Fibroblast of lung (primary cell): Measurements from ENCODE around the gene PTOV1. TPM values are rescaled to one million over a fixed set of nuclear protein-coding genes. Genes with fewer than 3 reads are reported as not detected.

Experiments
- DNase-seq, 2 donors: peaks; one replicate each; pipeline versions ENCODE4 v3.0.0 to v3.0.0-alpha.2; 2010; ENCODE audit warnings: low read depth in 2 of 2
- H2AFZ ChIP-seq: 2 replicates; pipeline ENCODE4 v1.5.1; 2012; ENCODE audit warnings: low read length, control low read depth, inconsistent platforms
- H3K27ac ChIP-seq: 2 replicates; pipeline ENCODE4 v1.5.1; 2011; ENCODE audit warnings: low read length, control low read depth; ENCODE audit not compliant: insufficient read depth
- H3K27me3 ChIP-seq: 2 replicates; pipeline ENCODE4 v1.5.1; 2011; ENCODE audit warnings: mild to moderate bottlenecking, low read length; ENCODE audit not compliant: control insufficient read depth, insufficient read depth
- H3K36me3 ChIP-seq: 2 replicates; pipeline ENCODE4 v1.5.1; 2011; ENCODE audit warnings: low read length; ENCODE audit not compliant: control insufficient read depth, insufficient read depth
- H3K4me1 ChIP-seq: 2 replicates; pipeline ENCODE4 v1.5.1; 2011; ENCODE audit warnings: low read length; ENCODE audit not compliant: control insufficient read depth, insufficient read depth; ENCODE audit errors: extremely low read depth
- H3K4me2 ChIP-seq: 2 replicates; pipeline ENCODE4 v1.5.1; 2011; ENCODE audit warnings: low read length, control low read depth; ENCODE audit not compliant: insufficient read depth; ENCODE audit errors: extremely low read depth
- H3K4me3 ChIP-seq, 4 experiments: fragments of 200-600 bp in 1 of 4; sonication (generic) in 1 of 4; replicated peaks in 1 of 4; 2 replicates each; pipeline ENCODE4 v1.5.1; 2011 to 2016; ENCODE audit warnings: low read length in 4 of 4, low read depth in 3 of 4, mild to moderate bottlenecking in 3 of 4, control low read depth in 2 of 4, inconsistent platforms in 1 of 4, mixed read lengths in 1 of 4; ENCODE audit not compliant: insufficient read depth in 1 of 4; ENCODE audit errors: control extremely low read depth in 1 of 4
- H3K79me2 ChIP-seq: 2 replicates; pipeline ENCODE4 v1.5.1; 2012; ENCODE audit warnings: mild to moderate bottlenecking, low read length, inconsistent platforms; ENCODE audit not compliant: control insufficient read depth, insufficient read depth
- H3K9ac ChIP-seq: 2 replicates; pipeline ENCODE4 v1.5.1; 2011; ENCODE audit warnings: mild to moderate bottlenecking, low read length, control low read depth; ENCODE audit not compliant: insufficient read depth
- H3K9me3 ChIP-seq: 2 replicates; pipeline ENCODE4 v1.5.1; 2012; ENCODE audit warnings: low read depth, low read length; ENCODE audit not compliant: control insufficient read depth, insufficient read depth
- H4K20me1 ChIP-seq: 2 replicates; pipeline ENCODE4 v1.5.1; 2011; ENCODE audit warnings: low read length; ENCODE audit not compliant: control insufficient read depth, insufficient read depth; ENCODE audit errors: extremely low read depth
- EZH2 ChIP-seq: IDR thresholded peaks from 2 replicates; pipeline ENCODE4 v1.5.1; 2012; ENCODE audit warnings: low read length, control low read depth, mild to moderate bottlenecking; ENCODE audit errors: missing control alignments
- polyA plus RNA-seq, 2 donors: library from polyadenylated mRNA; depleted of rRNA in 1 of 2; stranded (reverse) in 1 of 2; unstranded in 1 of 2; fragments of >200 nt; gene quantifications; 2 replicates each; pipeline ENCODE4 v1.2.1, GENCODE V29; 2011 to 2012; ENCODE audit warnings: missing spikeins in 1 of 2
- total RNA-seq: library from RNA; depleted of rRNA; stranded (reverse); fragments of >200 nt; gene quantifications from 2 replicates; pipeline ENCODE4 v1.2.1, GENCODE V29; 2014
- TF ChIP-seq, protein P1 (sequence below), 2 donors: IDR thresholded peaks in 1 of 2; conservative IDR thresholded peaks in 1 of 2; 1 replicate in 1 of 2; 2 replicates in 1 of 2; pipeline ENCODE4 v1.5.1; 2011 to 2012; ENCODE audit warnings: low read length in 2 of 2, control low read depth in 1 of 2, inconsistent platforms in 1 of 2, low read depth in 1 of 2, mild to moderate bottlenecking in 1 of 2

Gene PTOV1
- total and polyA plus RNA-seq, 2 donors (not counting 1 experiment from before 2014, with no cell fraction given) = 41.1 to 56.0 TPM

- Histone ChIP-seq H4K20me1 (no peaks in the 10 kb centered on the region), H3K4me2 (peak overlapping the region; percentile 35), H3K4me3 (peak overlapping the region in 1 of 4 experiments; percentile 7), H3K27ac (no peak overlapping the region), H3K9ac (no peak overlapping the region), H3K27me3 (no peaks in the 10 kb centered on the region), H3K4me1 (peaks cover 4% of the 10 kb centered on the region), H2AFZ (no peak overlapping the region), H3K9me3 (no peaks in the 10 kb centered on the region), H3K36me3 (peaks cover 36% of the 10 kb centered on the region), H3K79me2 (no peaks in the 10 kb centered on the region)
- no peak for DNase-seq
- TF ChIP-seq EZH2 = no peak
- TF ChIP-seq, protein P1, sequence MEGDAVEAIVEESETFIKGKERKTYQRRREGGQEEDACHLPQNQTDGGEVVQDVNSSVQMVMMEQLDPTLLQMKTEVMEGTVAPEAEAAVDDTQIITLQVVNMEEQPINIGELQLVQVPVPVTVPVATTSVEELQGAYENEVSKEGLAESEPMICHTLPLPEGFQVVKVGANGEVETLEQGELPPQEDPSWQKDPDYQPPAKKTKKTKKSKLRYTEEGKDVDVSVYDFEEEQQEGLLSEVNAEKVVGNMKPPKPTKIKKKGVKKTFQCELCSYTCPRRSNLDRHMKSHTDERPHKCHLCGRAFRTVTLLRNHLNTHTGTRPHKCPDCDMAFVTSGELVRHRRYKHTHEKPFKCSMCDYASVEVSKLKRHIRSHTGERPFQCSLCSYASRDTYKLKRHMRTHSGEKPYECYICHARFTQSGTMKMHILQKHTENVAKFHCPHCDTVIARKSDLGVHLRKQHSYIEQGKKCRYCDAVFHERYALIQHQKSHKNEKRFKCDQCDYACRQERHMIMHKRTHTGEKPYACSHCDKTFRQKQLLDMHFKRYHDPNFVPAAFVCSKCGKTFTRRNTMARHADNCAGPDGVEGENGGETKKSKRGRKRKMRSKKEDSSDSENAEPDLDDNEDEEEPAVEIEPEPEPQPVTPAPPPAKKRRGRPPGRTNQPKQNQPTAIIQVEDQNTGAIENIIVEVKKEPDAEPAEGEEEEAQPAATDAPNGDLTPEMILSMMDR (conservative IDR thresholded peaks at IDR 0.05 in 1 of 2, IDR thresholded peaks at IDR 0.05 in 1 of 2; ENCODE audit: low read depth in 1 of 2, low read length in 2 of 2) = no peak
Observed at GRCh38 chr19:49802836-49803528, 48.0 kb upstream of the PTOV1 start.

DNA sequence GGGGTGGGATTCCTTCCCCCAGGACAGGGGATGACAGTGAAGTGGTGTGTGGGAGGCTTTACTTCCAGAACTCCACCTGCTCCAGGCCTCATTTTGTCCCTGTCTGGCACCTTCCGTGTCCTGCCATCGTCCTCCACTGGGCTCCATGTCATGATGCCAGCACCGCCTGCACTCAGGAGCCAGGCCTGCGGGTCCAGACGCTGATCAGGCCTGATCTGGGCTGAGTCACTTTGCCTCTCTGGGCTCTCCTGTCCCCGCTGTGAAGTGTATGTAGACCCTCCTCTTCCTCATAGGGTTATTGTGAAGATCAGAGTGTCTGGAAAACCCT is 47.5 kb upstream of the PTOV1 start:
- Histone ChIP-seq H3K4me3 (no peak overlapping the region), H3K36me3 (peaks cover 36% of the 10 kb centered on the region)
- DNase-seq = no peak

DNA sequence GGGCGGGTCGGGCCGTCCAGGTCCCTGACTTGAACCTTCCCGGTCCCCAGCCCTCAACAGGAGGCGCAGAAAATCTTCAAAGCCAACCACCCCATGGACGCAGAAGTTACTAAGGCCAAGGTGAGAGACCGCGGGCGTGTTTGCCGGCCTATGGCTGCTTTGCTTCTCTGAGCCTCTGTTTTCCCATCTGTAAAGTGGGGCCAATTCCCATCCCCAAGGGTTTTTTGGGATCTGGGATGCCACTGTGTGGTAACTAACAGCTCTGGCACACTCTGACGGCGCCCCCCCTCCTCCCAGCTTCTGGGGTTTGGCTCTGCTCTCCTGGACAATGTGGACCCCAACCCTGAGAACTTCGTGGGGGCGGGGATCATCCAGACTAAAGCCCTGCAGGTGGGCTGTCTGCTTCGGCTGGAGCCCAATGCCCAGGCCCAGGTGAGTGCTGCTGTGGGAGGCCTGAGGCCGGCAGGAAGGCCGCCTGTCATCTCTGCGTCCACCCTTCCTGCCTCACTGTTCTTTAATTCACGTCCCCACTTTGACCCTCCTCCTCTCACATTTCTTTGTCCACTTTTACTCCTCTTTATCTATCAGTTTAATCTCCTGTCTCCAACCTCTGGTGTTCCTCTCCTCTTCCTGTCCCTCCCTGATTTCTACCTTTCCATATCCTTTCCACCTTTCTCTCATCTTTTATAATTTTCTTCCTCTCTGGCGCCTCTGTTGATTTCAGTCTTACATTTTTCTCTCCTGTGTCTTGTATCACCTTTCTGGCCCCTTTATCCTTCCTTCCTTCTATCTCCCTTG is 44.9 kb upstream of the PTOV1 start:
- no peaks in the 10 kb centered on the region for H3K9me3 ChIP-seq
- no peak overlapping the region for H3K4me3 ChIP-seq
- no peaks in the 10 kb centered on the region for H3K79me2 ChIP-seq
- H3K4me2 ChIP-seq = no peak overlapping the region
- no peaks in the 10 kb centered on the region for H3K27me3 ChIP-seq
- H3K27ac ChIP-seq = no peak overlapping the region
- H2AFZ ChIP-seq = no peak overlapping the region
- TF ChIP-seq, protein P1 (conservative IDR thresholded peaks at IDR 0.05 in 1 of 2, IDR thresholded peaks at IDR 0.05 in 1 of 2; ENCODE audit: low read depth in 1 of 2, low read length in 2 of 2) = no peak
- TF ChIP-seq EZH2 = no peak
- H3K9ac ChIP-seq = no peak overlapping the region
- peaks cover 7% of the 10 kb centered on the region for H3K4me1 ChIP-seq
- DNase-seq = no peak
- peaks cover 21% of the 10 kb centered on the region for H3K36me3 ChIP-seq
- H4K20me1 ChIP-seq = no peaks in the 10 kb centered on the region

More for the DNA sequence above, 47.5 kb upstream of the PTOV1 start:
- Histone ChIP-seq H3K27me3 (no peaks in the 10 kb centered on the region), H2AFZ (no peak overlapping the region), H4K20me1 (no peaks in the 10 kb centered on the region), H3K4me1 (peaks cover 4% of the 10 kb centered on the region), H3K9me3 (no peaks in the 10 kb centered on the region), H3K79me2 (no peaks in the 10 kb centered on the region), H3K4me2 (no peak overlapping the region), H3K27ac (no peak overlapping the region), H3K9ac (no peak overlapping the region)
- TF ChIP-seq EZH2 = no peak
- TF ChIP-seq, protein P1 (conservative IDR thresholded peaks at IDR 0.05 in 1 of 2, IDR thresholded peaks at IDR 0.05 in 1 of 2; ENCODE audit: low read depth in 1 of 2, low read length in 2 of 2) = no peak
